Stomach smooth muscle (tissue), 2 donors: ENCODE measurements around the gene CCDC148.
"Not testable (repeated sequence)": the region's sequence is repeated elsewhere in the genome, so short reads cannot be mapped to it uniquely, and the experiment has no call there.

Source experiments
- H3K27ac ChIP-seq: one replicate; pipeline ENCODE4 v1.7.0; 2013; ENCODE audit warnings: mild to moderate bottlenecking, low read length, inconsistent platforms
- H3K27me3 ChIP-seq, 2 donors: one replicate each; pipeline ENCODE4 v1.7.0; 2013; ENCODE audit warnings: low read length in 2 of 2; ENCODE audit not compliant: insufficient read depth in 2 of 2, control insufficient read depth in 1 of 2
- H3K36me3 ChIP-seq, 2 donors: one replicate each; pipeline ENCODE4 v1.7.0; 2013; ENCODE audit warnings: low read length in 2 of 2; ENCODE audit not compliant: control insufficient read depth in 2 of 2, insufficient read depth in 2 of 2
- H3K4me1 ChIP-seq: one replicate; pipeline ENCODE4 v1.7.0; 2013; ENCODE audit warnings: low read length; ENCODE audit not compliant: control insufficient read depth, insufficient read depth
- H3K4me3 ChIP-seq, 2 donors: one replicate each; pipeline ENCODE4 v1.7.0; 2013; ENCODE audit warnings: low read length in 2 of 2
- H3K9ac ChIP-seq, 2 donors: one replicate each; pipeline ENCODE4 v1.7.0; 2013; ENCODE audit warnings: low read length in 2 of 2, mild to moderate bottlenecking in 1 of 2
- H3K9me3 ChIP-seq, 2 donors: one replicate each; pipeline ENCODE4 v1.7.0; 2013; ENCODE audit warnings: low read length in 2 of 2; ENCODE audit not compliant: control insufficient read depth in 2 of 2
- donor health status: healthy.
- donor health status: Pancreatic carcinoma.

CCDC148 gene

DNA sequence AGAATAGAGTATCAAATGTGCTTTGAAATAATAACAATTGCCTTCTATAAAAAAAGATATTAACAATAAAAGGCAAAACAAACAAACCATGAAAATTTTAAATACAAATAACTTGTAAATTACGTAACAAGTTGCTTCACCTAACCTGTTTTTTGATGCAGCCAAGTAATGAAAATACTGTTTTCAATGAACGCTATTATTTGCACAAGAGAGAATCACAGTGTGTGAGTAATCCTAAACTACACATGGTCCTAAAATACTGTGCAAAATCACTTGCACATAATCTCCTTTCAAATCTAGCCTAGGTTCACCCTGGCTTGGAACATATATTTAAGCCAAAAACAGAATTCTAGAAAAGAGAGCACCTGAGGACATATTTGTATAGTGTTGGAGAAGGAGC is 98.9 kb downstream of the CCDC148 start:
- H3K27me3 ChIP-seq, result no peaks in the 10 kb centered on the region
- H3K4me3 ChIP-seq, result no peak overlapping the region
- H3K9me3 ChIP-seq, result no peaks in the 10 kb centered on the region
- no peak overlapping the region for H3K9ac ChIP-seq
- H3K36me3 ChIP-seq, result no peaks in the 10 kb centered on the region
- no peaks in the 10 kb centered on the region for H3K4me1 ChIP-seq
- H3K27ac ChIP-seq, result no peak overlapping the region

DNA sequence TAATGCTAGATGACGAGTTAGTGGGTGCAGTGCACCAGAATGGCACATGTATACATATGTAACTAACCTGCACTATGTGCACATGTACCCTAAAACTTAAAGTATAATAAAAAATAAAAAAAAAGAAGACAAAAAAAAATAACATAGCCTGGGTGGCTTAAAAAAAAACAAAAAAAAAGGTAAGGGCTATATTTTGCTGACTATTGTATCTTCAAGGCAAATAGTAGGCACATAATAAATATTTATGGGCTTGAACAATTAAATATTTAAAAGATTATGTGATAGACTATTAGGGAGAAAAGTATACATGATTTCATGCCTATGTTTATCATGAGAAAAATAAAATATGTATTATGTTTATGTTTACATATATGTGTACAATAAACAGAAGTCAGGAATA is 99.4 kb downstream of the CCDC148 start:
- Histone ChIP-seq H3K4me3 (no peak overlapping the region), H3K9me3 (no peaks in the 10 kb centered on the region), H3K4me1 (no peaks in the 10 kb centered on the region), H3K36me3 (no peaks in the 10 kb centered on the region), H3K27ac (no peak overlapping the region), H3K9ac (no peak overlapping the region), H3K27me3 (no peaks in the 10 kb centered on the region)

DNA sequence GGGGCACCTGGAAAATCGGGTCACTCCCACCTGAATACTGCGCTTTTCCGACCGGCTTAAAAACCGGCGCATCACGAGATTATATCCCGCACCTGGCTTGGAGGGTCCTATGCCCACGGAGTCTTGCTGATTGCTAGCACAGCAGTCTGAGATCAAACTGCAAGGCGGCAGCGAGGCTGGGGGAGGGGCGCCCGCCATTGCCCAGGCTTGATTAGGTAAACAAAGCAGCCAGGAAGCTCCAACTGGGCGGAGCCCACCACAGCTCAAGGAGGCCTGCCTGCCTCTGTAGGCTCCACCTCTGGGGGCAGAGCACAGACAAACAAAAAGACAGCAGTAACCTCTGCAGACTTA is 105.1 kb downstream of the CCDC148 start:
- not testable (repeated sequence) for H3K9me3 ChIP-seq, H3K9ac ChIP-seq, H3K4me3 ChIP-seq, H3K4me1 ChIP-seq, H3K27ac ChIP-seq, H3K27me3 ChIP-seq, H3K36me3 ChIP-seq

DNA sequence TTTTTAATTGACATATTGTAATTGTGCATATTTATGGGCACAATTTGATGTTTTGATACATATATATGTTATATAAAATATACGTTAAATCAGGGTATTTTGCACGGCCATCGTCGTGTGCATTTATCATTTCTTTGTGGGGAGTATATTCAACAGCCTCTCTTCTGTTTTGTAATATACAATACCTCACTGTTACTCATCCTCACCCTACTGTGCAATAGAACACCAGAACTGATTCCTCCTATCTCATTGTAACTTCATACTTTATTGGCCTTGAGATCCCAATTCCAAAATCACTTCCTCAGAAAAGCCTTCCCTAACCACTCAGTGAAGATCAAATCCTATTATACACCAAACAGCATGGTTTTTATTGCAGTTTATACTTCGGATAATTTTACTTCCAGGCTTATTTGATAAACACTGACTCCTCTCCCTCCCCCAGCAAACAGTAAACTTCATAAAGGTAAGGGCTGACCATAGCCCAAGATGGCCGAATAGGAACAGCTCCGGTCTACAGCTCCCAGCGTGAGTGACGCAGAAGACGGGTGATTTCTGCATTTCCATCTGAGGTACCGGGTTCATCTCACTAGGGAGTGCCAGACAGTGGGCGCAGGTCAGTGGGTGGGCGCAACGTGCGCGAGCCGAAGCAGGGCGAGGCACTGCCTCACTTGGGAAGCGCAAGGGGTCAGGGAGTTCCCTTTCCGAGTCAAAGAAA is 105.6 kb downstream of the CCDC148 start:
- not testable (repeated sequence) for H3K27me3 ChIP-seq, H3K4me3 ChIP-seq, H3K9ac ChIP-seq, H3K27ac ChIP-seq, H3K4me1 ChIP-seq, H3K36me3 ChIP-seq, H3K9me3 ChIP-seq

DNA sequence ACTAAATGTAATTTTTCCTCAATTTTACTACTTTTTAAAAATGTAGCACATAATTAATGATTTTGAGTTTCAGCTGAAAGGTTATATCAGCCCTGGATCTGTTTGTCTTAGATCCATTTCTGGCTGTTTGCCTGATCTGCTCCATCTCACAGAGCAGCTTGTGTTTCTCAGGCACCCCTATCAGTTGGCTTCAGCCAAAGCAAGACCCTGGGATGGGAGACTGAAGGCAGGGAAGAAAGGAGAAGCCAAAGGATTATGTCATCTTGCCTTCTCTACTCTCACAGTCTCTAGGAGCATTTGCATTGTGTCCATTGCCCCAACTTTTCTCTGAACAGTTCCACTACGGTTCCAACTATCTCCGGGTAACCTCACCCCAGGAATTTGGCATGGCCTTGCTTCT is 110.5 kb downstream of the CCDC148 start:
- Histone ChIP-seq H3K27me3 (no peaks in the 10 kb centered on the region), H3K36me3 (no peaks in the 10 kb centered on the region), H3K9ac (no peak overlapping the region), H3K27ac (no peak overlapping the region), H3K9me3 (no peaks in the 10 kb centered on the region), H3K4me1 (no peaks in the 10 kb centered on the region), H3K4me3 (no peak overlapping the region)

DNA sequence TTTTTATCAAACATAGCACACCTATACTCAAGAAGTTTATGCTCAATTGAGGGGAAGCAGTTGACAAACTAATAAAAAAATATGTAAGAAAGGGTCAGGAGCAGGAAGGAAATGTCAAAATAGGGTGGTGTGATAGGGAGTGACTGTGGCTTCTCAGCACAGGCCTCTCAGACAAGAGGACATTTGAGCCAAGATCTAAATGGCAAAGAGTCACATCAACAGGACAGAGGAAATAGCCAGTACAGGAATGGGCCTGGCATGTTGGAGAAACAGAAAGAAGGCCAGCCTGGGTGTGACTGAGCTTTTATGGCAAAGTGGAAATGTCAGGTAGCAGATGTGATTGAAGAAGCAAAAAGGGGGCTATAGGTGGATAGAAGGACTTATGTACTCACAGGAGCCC is 117.0 kb downstream of the CCDC148 start:
- Histone ChIP-seq H3K9me3 (no peaks in the 10 kb centered on the region), H3K27ac (no peak overlapping the region), H3K4me1 (no peaks in the 10 kb centered on the region), H3K9ac (no peak overlapping the region), H3K27me3 (no peaks in the 10 kb centered on the region), H3K36me3 (no peaks in the 10 kb centered on the region), H3K4me3 (no peak overlapping the region)

DNA sequence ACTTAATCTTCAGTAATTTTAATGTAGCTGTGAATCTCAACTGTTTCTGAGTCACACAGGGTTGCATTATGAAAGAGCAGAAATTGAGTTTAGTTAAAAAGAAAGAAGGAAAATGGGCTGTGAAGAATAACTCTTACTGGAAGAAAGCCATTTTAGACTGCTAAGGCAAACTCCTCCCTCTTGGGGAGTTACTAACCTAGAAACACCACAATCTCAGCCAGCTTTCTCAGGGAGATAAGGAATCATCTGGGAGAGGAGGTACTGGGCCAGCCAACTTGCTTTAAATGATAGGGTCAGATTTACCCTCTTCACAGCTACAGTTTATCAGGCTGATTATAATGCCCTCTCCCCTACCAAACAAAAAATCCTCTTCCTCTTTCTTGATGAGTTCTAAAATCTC is 119.5 kb downstream of the CCDC148 start:
- Histone ChIP-seq H3K4me3 (no peak overlapping the region), H3K27ac (no peak overlapping the region), H3K9me3 (no peaks in the 10 kb centered on the region), H3K36me3 (no peaks in the 10 kb centered on the region), H3K9ac (no peak overlapping the region), H3K4me1 (no peaks in the 10 kb centered on the region), H3K27me3 (no peaks in the 10 kb centered on the region)

DNA sequence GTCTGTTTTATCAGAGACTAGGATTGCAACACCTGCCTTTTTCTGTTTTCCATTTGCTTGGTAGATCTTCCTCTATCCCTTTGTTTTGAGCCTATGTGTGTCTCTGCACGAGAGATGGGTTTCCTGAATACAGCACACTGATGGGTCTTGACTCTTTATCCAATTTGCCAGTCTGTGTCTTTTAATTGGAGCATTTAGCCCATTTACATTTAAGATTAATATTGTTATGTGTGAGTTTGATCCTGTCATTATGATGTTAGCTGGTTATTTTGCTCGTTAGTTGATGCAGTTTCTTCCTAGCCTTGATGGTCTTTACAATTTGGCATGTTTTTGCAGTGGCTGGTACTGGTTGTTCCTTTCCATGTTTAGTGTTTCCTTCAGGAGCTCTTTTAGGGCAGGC is 124.8 kb downstream of the CCDC148 start:
- not testable (repeated sequence) for H3K9me3 ChIP-seq, H3K27me3 ChIP-seq, H3K4me1 ChIP-seq, H3K4me3 ChIP-seq, H3K9ac ChIP-seq, H3K27ac ChIP-seq, H3K36me3 ChIP-seq

DNA sequence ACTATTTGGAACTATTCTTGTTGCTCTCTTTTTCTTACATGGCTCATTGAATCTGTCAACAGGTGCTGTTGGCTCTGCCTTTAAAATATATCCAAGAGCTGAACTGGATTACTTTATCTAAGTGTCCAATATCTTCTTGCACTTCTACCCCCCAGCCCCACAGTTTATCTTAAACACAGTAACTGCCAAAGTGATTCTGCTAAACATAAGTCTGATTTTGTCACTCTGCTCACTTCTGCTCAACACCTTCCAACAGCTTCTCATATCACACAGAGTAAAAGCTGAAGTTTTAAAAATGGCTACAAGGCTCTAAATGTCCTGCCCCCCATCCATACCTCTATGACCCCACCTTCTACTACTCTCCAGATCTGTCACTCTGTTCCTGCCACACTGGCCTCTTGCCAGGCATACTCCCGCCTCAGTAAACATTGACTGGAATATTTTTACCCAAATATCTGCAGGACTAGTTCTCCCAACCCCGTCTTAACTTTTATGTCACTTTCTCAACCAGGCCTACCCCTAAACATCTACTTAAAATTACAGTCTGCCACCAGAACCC is 130.7 kb downstream of the CCDC148 start:
- peaks cover 0 to 3% of the 10 kb centered on the region in 2 donors for H3K9me3 ChIP-seq
- H3K4me3 ChIP-seq, result no peak overlapping the region
- no peak overlapping the region for H3K27ac ChIP-seq
- H3K4me1 ChIP-seq, result no peaks in the 10 kb centered on the region
- no peak overlapping the region for H3K9ac ChIP-seq
- H3K36me3 ChIP-seq, result no peaks in the 10 kb centered on the region
- H3K27me3 ChIP-seq, result no peaks in the 10 kb centered on the region

DNA sequence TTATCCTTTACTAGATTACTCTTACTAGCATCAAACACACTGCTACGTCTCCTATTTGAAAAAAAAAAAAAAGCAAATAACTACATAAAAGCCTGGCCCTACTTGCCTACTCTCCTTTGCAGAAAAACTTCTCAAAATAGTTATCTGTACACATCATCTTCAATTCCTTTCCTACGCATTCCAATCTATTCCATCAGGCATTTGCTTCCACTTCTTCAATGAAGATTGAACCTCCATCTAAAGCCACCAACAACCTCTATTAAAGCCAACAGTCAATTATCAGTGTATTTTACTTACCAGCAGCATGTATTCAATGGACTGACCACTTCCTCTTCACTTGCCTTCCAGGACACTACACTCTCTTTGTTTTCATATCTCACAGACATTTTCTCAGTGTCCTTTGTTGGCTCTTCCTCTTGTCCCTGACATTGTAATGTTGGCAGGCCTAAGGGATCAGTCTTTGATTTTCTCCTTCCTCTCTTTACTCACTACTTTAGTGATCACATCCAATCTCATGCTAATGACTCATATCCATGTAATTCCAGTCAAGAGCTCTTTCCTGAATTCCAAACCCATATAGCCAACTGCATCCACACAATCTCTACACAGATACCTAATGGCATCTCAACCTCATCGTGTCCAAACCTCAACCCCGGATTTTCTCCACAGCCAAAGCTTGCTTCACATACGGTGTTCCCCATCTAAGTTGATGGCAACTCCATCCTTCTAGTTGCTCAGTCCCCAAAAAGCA is 131.3 kb downstream of the CCDC148 start:
- Histone ChIP-seq H3K9ac (no peak overlapping the region), H3K27ac (no peak overlapping the region), H3K4me3 (no peak overlapping the region), H3K9me3 (peaks cover 0 to 3% of the 10 kb centered on the region in 2 donors), H3K27me3 (no peaks in the 10 kb centered on the region), H3K4me1 (no peaks in the 10 kb centered on the region), H3K36me3 (no peaks in the 10 kb centered on the region)

DNA sequence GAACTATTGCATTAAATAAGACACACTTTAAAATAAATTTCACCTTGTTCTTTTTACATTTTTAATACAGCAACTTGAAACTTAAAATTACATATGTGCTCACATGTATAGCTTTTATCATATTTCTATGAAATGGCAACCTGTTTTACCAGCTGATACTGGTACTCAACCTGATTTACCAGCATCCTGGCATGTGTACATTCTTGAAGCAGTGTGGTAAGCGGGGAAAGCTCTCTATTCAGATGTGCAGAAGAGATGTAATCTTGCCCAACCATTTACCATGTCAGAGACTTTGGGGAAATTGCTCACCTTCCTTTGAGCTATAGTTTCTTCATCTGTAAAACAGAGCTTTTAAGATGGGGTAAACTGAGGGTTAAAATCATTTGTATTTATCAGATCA is 133.2 kb downstream of the CCDC148 start:
- H3K9ac ChIP-seq, result no peak overlapping the region
- H3K4me3 ChIP-seq, result no peak overlapping the region
- no peaks in the 10 kb centered on the region for H3K4me1 ChIP-seq
- H3K27ac ChIP-seq, result no peak overlapping the region
- peaks cover 0 to 3% of the 10 kb centered on the region in 2 donors for H3K9me3 ChIP-seq
- no peaks in the 10 kb centered on the region for H3K27me3 ChIP-seq
- no peaks in the 10 kb centered on the region for H3K36me3 ChIP-seq
